ENCODE measurements around the gene EIF5A.

Gene EIF5A

DNA sequence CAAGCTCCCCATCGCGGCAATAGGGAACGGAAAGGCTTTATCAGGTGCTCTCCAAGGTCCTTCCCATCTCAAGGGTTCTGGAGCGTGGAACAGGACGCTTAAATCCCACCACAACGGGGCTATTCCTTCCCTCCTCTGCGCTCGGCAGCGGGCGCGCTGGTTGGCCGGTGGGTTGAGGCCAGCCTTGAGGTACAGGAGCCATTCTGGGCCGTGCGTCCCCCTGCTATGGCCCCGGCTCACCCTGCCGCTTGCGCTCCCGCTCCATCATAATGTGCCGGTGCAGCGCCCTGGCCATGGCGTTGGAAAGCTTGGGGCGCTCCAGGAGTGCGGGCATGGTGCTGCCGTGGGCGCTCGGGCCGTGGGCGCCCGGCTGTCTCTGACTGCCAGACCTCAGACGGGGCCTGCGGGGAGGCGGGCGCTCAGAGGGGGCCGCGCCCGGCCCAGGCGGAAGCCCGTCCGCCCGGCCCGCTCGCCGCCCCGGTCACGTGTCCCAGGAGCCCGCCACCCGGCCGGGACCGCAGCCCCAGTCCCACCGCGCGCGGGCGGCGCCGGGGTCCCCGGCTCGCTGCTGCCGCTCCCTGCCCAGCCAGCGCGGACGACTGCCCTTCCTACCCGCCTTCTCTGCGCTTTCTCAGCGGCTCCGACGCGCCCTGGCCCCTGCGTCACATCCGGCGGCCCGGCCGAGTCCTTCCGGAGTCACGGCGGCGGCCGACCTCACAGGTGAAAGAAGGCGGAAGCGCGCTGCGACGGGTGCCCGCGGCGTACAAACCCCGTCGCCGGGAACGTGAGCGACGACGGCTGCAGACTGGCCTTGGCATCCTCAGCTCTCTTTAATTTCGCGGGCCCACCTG, 7.5 kb downstream of the EIF5A start, which contains the start of gene GPS2:
GPS2 (minus strand) TSS at position 642 of the 851 bp plus-strand sequence; CDS start at position 334, 308 bp downstream.
- no peaks in the 10 kb centered on the region for H3K27me3 ChIP-seq (replicated peaks; ENCODE audit: insufficient read depth, low read length)
- peak within 1 kb of the TSS; percentile 89 for H3K4me3 ChIP-seq (ENCODE audit: low read length)
- H3K27ac ChIP-seq (ENCODE audit: low read length): peak within 1 kb of the TSS; percentile 63
- H3K36me3 ChIP-seq (replicated peaks; ENCODE audit: insufficient read depth, low read length): peaks cover 11% of the 10 kb centered on the region
- peak within 1 kb of the TSS; percentile 70 for H3K9ac ChIP-seq (ENCODE audit: low read length)
- H3K79me2 ChIP-seq (ENCODE audit: low read length): peaks cover 50% of the 10 kb centered on the region
- H4K20me1 ChIP-seq (ENCODE audit: insufficient read depth, low read length): peaks cover 23% of the 10 kb centered on the region
- peaks cover 16% of the 10 kb centered on the region for H3K4me1 ChIP-seq (ENCODE audit: low read length)
- peak within 1 kb of the TSS; percentile 98 for H3K4me2 ChIP-seq (ENCODE audit: low read depth, low read length)
- no peaks in the 10 kb centered on the region for H3K9me3 ChIP-seq (replicated peaks; ENCODE audit: insufficient read depth, low read length)
- peaks cover 47% of the 10 kb centered on the region for H3F3A ChIP-seq (ENCODE audit: insufficient read depth, low read length)
- no peaks in the 10 kb centered on the region for H3K9me2 ChIP-seq (replicated peaks; ENCODE audit: insufficient read depth, low read length)
- TF ChIP-seq, protein P1, sequence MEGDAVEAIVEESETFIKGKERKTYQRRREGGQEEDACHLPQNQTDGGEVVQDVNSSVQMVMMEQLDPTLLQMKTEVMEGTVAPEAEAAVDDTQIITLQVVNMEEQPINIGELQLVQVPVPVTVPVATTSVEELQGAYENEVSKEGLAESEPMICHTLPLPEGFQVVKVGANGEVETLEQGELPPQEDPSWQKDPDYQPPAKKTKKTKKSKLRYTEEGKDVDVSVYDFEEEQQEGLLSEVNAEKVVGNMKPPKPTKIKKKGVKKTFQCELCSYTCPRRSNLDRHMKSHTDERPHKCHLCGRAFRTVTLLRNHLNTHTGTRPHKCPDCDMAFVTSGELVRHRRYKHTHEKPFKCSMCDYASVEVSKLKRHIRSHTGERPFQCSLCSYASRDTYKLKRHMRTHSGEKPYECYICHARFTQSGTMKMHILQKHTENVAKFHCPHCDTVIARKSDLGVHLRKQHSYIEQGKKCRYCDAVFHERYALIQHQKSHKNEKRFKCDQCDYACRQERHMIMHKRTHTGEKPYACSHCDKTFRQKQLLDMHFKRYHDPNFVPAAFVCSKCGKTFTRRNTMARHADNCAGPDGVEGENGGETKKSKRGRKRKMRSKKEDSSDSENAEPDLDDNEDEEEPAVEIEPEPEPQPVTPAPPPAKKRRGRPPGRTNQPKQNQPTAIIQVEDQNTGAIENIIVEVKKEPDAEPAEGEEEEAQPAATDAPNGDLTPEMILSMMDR (IDR thresholded peaks at IDR 0.05; ENCODE audit: low read length): no peak
- no peak for TF ChIP-seq EZH2phosphoT487 (IDR thresholded peaks at IDR 0.05; ENCODE audit: low read length)
- no peak for TF ChIP-seq EZH2 (optimal IDR thresholded peaks at IDR 0.05; ENCODE audit: low read depth, low read length)
- peak; percentile 93 for DNase-seq
- H2AFZ ChIP-seq (ENCODE audit: low read length): peak within 1 kb of the TSS; percentile 47; the same call in 1 of the 2 replicates

- H3K27me3 ChIP-seq (replicated peaks; ENCODE audit: insufficient read depth, low read length): no peaks in the 10 kb centered on the region
- H2AFZ ChIP-seq (ENCODE audit: low read length): peak overlapping the region; percentile 47; the same call in 1 of the 2 replicates
- peak overlapping the region; percentile 69 for H3K4me3 ChIP-seq (ENCODE audit: low read length)
- peak overlapping the region; percentile 70 for H3K9ac ChIP-seq (ENCODE audit: low read length)
- TF ChIP-seq EZH2phosphoT487 (IDR thresholded peaks at IDR 0.05; ENCODE audit: low read length) (no peak), EZH2 (optimal IDR thresholded peaks at IDR 0.05; ENCODE audit: low read depth, low read length) (no peak)
- TF ChIP-seq, protein P1 (IDR thresholded peaks at IDR 0.05; ENCODE audit: low read length): no peak
- peaks cover 4% of the 10 kb centered on the region; the same call in 1 of the 2 replicates for H3K36me3 ChIP-seq (replicated peaks; ENCODE audit: insufficient read depth, low read length)
- H3K4me1 ChIP-seq (ENCODE audit: low read length): peaks cover 8% of the 10 kb centered on the region
- peak overlapping the region; percentile 98 for H3K4me2 ChIP-seq (ENCODE audit: low read depth, low read length)
- no peak for DNase-seq
- peaks cover 15% of the 10 kb centered on the region for H4K20me1 ChIP-seq (ENCODE audit: insufficient read depth, low read length)
- H3K9me3 ChIP-seq (replicated peaks; ENCODE audit: insufficient read depth, low read length): no peaks in the 10 kb centered on the region
- peaks cover 42% of the 10 kb centered on the region for H3K79me2 ChIP-seq (ENCODE audit: low read length)
- peaks cover 40% of the 10 kb centered on the region for H3F3A ChIP-seq (ENCODE audit: insufficient read depth, low read length)
- no peaks in the 10 kb centered on the region for H3K9me2 ChIP-seq (replicated peaks; ENCODE audit: insufficient read depth, low read length)
- H3K27ac ChIP-seq (ENCODE audit: low read length): peak overlapping the region; percentile 63; the same call in 1 of the 2 replicates
These were observed 8.3 kb downstream of the EIF5A start for GRCh38 chr17:7315570-7316235.

DNA sequence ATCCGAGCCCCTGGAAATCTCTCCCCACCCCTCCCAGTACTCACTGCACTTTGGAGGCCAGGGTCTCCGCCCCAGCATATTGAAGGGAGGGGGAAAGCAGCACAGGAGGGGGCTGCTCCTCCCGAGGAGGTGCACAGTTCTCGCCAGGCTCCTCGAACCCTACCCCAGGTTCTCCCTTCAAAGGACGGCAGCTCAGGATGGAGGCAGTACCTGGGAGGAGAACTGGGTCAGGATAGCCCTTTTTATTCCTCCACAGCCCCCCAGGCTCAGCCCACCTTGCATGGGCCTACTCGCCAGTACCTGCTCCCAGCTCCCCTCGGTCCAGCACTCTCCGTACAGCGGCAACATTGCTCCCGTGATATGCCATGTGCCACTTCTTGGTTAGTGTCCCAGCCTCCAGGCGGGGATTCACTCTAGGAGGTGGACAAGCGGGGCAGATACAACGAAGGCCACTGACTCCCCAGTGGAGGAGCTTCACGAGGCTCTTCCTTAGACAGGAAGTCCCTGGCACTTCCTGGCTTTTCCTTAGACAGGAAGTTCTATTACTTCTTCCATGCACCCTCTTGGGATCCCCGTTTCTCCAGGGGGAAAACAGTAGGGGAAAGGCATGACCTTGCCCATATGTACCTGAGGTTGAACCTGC, 9.9 kb downstream of the EIF5A start:
- TF ChIP-seq, protein P1 (IDR thresholded peaks at IDR 0.05; ENCODE audit: low read length): no peak
- TF ChIP-seq EZH2phosphoT487 (IDR thresholded peaks at IDR 0.05; ENCODE audit: low read length) (no peak), EZH2 (optimal IDR thresholded peaks at IDR 0.05; ENCODE audit: low read depth, low read length) (no peak)
- peaks cover 31% of the 10 kb centered on the region for H3K79me2 ChIP-seq (ENCODE audit: low read length)
- H3K27ac ChIP-seq (ENCODE audit: low read length): no peak overlapping the region
- H3K4me3 ChIP-seq (ENCODE audit: low read length): no peak overlapping the region
- H3K4me1 ChIP-seq (ENCODE audit: low read length): peaks cover 5% of the 10 kb centered on the region; the same call in 1 of the 2 replicates
- H3K27me3 ChIP-seq (replicated peaks; ENCODE audit: insufficient read depth, low read length): no peaks in the 10 kb centered on the region
- no peak overlapping the region for H2AFZ ChIP-seq (ENCODE audit: low read length)
- peaks cover 27% of the 10 kb centered on the region for H3F3A ChIP-seq (ENCODE audit: insufficient read depth, low read length)
- H3K9ac ChIP-seq (ENCODE audit: low read length): no peak overlapping the region
- no peaks in the 10 kb centered on the region for H3K9me2 ChIP-seq (replicated peaks; ENCODE audit: insufficient read depth, low read length)
- peaks cover 5% of the 10 kb centered on the region; the same call in 1 of the 2 replicates for H4K20me1 ChIP-seq (ENCODE audit: insufficient read depth, low read length)
- H3K36me3 ChIP-seq (replicated peaks; ENCODE audit: insufficient read depth, low read length): no peaks in the 10 kb centered on the region
- no peaks in the 10 kb centered on the region for H3K9me3 ChIP-seq (replicated peaks; ENCODE audit: insufficient read depth, low read length)
- no peak overlapping the region for H3K4me2 ChIP-seq (ENCODE audit: low read depth, low read length)
- no peak for DNase-seq
